ENCODE results near the gene GABRR3.

The GABRR3 gene

DNA sequence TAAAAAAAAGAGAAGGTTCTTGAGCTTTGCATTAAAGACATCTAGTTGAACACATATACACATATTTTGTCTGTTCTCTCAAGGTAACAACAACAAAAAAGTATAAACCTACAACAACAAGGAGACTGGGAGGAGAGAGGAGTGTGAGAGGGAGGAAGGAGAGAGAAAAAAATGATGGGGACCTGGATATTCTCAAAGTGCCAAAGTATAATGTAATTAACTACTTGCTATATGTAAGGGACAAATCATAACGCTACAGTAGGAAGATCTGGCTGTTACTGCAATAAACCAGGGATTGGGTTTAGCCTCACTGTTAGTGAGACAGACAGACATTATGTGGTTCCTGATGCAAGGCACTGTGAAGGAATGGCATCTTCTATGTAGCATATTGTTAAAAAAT lies 14.2 kb upstream of the GABRR3 start:
- no peak for FAIRE-seq
- no peak for DNase-seq (ENCODE audit: insufficient read length, low spot score)
- TF ChIP-seq, protein P1, sequence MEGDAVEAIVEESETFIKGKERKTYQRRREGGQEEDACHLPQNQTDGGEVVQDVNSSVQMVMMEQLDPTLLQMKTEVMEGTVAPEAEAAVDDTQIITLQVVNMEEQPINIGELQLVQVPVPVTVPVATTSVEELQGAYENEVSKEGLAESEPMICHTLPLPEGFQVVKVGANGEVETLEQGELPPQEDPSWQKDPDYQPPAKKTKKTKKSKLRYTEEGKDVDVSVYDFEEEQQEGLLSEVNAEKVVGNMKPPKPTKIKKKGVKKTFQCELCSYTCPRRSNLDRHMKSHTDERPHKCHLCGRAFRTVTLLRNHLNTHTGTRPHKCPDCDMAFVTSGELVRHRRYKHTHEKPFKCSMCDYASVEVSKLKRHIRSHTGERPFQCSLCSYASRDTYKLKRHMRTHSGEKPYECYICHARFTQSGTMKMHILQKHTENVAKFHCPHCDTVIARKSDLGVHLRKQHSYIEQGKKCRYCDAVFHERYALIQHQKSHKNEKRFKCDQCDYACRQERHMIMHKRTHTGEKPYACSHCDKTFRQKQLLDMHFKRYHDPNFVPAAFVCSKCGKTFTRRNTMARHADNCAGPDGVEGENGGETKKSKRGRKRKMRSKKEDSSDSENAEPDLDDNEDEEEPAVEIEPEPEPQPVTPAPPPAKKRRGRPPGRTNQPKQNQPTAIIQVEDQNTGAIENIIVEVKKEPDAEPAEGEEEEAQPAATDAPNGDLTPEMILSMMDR (IDR thresholded peaks at IDR 0.05; ENCODE audit: insufficient read depth, missing control alignments): no peak

DNA sequence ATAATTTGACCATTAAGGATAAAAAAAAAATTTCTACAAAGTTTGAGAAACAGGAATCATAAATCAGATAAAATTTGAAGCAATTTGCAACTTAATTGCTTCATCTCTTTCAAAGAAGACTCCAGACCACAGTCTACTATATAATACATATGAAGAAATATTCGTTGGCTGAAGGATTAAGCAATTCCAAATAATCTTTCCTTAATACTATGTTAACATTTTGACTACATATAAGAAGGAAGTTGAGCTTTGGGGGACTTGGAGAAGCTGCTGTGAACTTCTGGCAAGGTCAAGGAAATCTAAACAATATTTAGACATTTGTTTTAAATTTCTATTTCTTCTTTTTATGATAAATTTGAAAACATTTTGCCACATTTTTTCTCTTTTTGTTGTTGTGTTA lies 13.5 kb upstream of the GABRR3 start:
- no peak for FAIRE-seq
- DNase-seq (ENCODE audit: insufficient read length, low spot score): no peak
- TF ChIP-seq, protein P1 (IDR thresholded peaks at IDR 0.05; ENCODE audit: insufficient read depth, missing control alignments): no peak

DNA sequence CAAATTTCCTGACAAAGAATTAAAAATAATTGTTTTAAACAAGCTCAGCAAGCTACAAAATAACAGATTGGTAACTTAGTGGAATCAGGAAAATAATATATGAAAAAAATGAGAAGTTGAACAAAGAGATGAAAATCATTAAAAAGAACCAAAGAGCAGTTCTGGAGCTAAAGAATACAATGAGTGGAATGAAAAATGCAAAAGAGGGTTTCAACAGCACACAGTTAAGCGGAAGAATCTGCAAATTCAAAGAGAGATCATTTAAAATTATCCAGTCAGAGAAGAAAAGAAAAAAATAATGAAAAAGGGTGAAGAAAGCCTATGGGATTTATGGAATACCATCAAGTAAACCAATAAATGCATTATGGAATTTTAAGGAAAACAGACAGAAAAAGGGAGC lies 6.2 kb upstream of the GABRR3 start:
- TF ChIP-seq, protein P1 (IDR thresholded peaks at IDR 0.05; ENCODE audit: insufficient read depth, missing control alignments): no peak
- FAIRE-seq (no peak), DNase-seq (ENCODE audit: insufficient read length, low spot score) (no peak)

DNA sequence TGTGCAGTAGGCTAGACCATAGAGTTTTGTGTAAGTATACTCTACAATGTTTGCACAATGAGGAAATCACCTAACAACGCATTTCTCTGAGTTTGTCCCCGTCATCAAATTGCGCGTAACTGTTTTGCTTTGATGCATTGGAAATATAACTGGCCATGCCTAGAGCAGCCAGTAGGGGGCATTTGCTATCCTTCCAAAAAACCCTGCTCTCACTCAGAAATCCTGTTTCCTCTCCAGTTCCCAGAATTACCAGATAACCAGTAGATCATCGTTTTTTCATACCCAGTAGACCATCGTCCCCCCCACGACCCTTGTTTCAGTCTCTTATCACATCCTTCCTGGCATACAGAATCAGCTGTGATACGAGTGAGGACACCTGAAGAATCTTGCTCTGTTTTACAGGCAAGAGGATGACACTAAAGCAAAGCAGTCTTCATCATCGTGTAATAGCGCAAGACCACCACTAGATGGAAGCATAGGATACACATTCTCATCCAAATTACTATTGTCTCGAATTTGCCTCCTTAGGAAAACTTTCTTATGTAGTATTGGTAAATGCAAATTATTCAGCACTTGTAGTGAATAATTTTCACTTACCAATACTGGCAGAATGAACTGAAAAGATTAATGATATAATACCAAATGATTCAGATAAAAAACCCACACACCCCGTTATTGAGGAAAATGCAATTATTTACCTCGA lies 4.4 kb upstream of the GABRR3 start:
- DNase-seq (ENCODE audit: insufficient read length, low spot score) (no peak), FAIRE-seq (peak; percentile 77)
- TF ChIP-seq, protein P1 (IDR thresholded peaks at IDR 0.05; ENCODE audit: insufficient read depth, missing control alignments): peak; percentile 91

DNA sequence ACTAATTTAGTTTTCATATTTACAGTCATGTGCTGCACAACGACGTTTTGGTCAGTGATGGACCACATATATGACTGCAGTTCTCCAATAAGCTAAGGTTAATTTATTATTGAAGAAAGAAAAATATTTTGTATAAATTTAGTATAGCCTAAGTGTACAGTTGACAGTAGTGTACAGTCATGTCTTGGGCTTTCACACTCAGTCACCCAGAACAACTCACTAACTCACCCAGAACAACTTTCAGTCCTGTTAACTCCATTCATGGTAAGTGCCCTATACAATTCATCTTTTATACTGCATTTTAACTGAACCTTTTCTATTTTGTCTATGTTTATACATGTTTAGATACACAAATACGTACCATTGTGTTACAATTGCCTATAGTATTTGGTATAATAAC lies 3.8 kb upstream of the GABRR3 start:
- FAIRE-seq (no peak), DNase-seq (ENCODE audit: insufficient read length, low spot score) (no peak)
- TF ChIP-seq, protein P1 (IDR thresholded peaks at IDR 0.05; ENCODE audit: insufficient read depth, missing control alignments): peak; percentile 0

DNA sequence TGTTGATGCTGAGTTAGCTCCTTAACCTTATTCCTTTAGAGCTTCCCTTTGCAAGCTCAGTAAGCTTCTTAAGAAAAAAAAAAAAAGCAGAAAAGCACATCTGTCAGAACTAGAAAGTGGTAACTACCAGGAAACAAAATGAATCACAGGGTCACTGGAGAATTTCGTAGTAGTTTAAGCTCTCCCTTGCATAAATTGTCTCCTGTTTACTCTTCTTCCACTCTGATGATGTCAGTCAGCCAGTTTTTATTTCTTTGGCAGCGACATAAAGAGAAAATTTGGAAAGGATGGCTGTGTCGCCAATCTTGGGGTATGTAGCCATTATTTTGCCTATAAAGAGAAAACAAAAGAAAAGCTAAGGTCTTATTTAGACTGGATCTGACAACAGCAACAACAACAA lies 3.2 kb upstream of the GABRR3 start:
- TF ChIP-seq, protein P1 (IDR thresholded peaks at IDR 0.05; ENCODE audit: insufficient read depth, missing control alignments): no peak

DNA sequence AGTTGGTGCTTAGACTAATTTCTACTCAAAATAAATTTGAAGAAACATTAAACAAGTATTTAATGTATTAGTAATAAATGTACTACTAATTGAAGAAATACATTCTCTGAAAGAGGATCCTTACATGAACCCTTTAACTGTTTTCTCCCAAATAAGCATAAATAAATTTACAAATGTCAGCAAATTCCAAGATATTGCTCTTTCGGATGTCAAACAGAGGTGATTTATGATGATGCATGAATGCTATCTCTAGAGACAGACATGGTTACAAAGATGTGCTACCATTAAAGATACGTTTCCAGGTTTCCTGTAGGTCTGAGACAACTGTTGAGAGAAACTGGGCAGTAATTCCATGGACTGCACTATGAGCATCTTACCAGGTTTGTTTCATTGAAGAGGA lies 629 bp downstream of the GABRR3 start:
- FAIRE-seq (no peak), DNase-seq (ENCODE audit: insufficient read length, low spot score) (no peak)
- TF ChIP-seq, protein P1 (IDR thresholded peaks at IDR 0.05; ENCODE audit: insufficient read depth, missing control alignments): no peak

More for the DNA sequence above, 3.2 kb upstream of the GABRR3 start:
- FAIRE-seq (no peak), DNase-seq (ENCODE audit: insufficient read length, low spot score) (no peak)

Measured in D721Med (cell line).